ENCODE results near the gene CLCN2. TPM values are rescaled to one million over a fixed set of nuclear protein-coding genes. Genes with fewer than 3 reads are reported as not detected.
A peak's percentile ranks its signal among the peaks of the same experiment; 100 is the strongest.

The CLCN2 gene
- total RNA-seq, 1 donor from 2014 or later, result 9.0 TPM

GRCh38 chr3:184378651-184379357, 17.4 kb upstream of the CLCN2 start:
- no peak overlapping the region for H3K4me2 ChIP-seq (ENCODE audit: low read length)
- TF ChIP-seq EZH2 (IDR thresholded peaks at IDR 0.05; ENCODE audit: insufficient read depth, low read length) (no peak), CTCF (IDR thresholded peaks at IDR 0.05; ENCODE audit: insufficient read depth, low read depth, low read length) (no peak)

GRCh38 chr3:184377882-184378445, 16.6 kb upstream of the CLCN2 start, which contains the start of gene THPO:
THPO (minus strand) TSS chr3:184378207; CDS start chr3:184376259, 1,948 bp downstream.
- Mint-ChIP-seq H3K27ac (ENCODE audit: unreplicated experiment) (peak within 1 kb of the TSS; percentile 62), H3K4me3 (ENCODE audit: unreplicated experiment) (peak within 1 kb of the TSS; percentile 80), H3K9me3 (ENCODE audit: unreplicated experiment) (no peaks in the 10 kb centered on the region), H3K27me3 (ENCODE audit: low read depth, unreplicated experiment) (peaks cover 48% of the 10 kb centered on the region), H3K4me1 (ENCODE audit: low read depth, unreplicated experiment) (peaks cover 24% of the 10 kb centered on the region), H3K36me3 (ENCODE audit: low read depth, unreplicated experiment) (peaks cover 4% of the 10 kb centered on the region)
- Histone ChIP-seq H3K4me2 (ENCODE audit: low read length) (no peak within 1 kb of the TSS), H3K79me2 (ENCODE audit: insufficient read depth, low read length) (no peaks in the 10 kb centered on the region), H4K20me1 (ENCODE audit: insufficient read depth, low read length) (no peaks in the 10 kb centered on the region), H3K4me3 (ENCODE audit: insufficient read depth, low read depth, low read length) (no peak within 1 kb of the TSS), H3K27me3 (ENCODE audit: insufficient read depth, low read length) (peaks cover 50% of the 10 kb centered on the region), H3K9ac (ENCODE audit: low read length) (no peak within 1 kb of the TSS), H3K36me3 (ENCODE audit: insufficient read depth, low read length) (no peaks in the 10 kb centered on the region), H2AFZ (ENCODE audit: low read depth, low read length) (no peak within 1 kb of the TSS), H3K4me1 (ENCODE audit: insufficient read depth, low read length) (peaks cover 9% of the 10 kb centered on the region), H3K27ac (ENCODE audit: low read depth, low read length) (no peak within 1 kb of the TSS), H3K9me3 (ENCODE audit: insufficient read depth, low read depth, low read length) (no peaks in the 10 kb centered on the region)
- DNase-seq (ENCODE audit: low read depth) (no peak), FAIRE-seq (no peak)
- TF ChIP-seq EZH2 (IDR thresholded peaks at IDR 0.05; ENCODE audit: insufficient read depth, low read length) (no peak), CTCF (IDR thresholded peaks at IDR 0.05; ENCODE audit: insufficient read depth, low read depth, low read length) (no peak)

More at GRCh38 chr3:184378651-184379357, 17.4 kb upstream of the CLCN2 start:
- peak overlapping the region; percentile 80 for H3K4me3 Mint-ChIP-seq (ENCODE audit: unreplicated experiment)
- no peak overlapping the region for H3K4me3 ChIP-seq (ENCODE audit: insufficient read depth, low read depth, low read length)
- no peaks in the 10 kb centered on the region for H4K20me1 ChIP-seq (ENCODE audit: insufficient read depth, low read length)
- H3K9me3 Mint-ChIP-seq (ENCODE audit: unreplicated experiment), result no peaks in the 10 kb centered on the region
- peaks cover 50% of the 10 kb centered on the region for H3K27me3 ChIP-seq (ENCODE audit: insufficient read depth, low read length)
- peaks cover 4% of the 10 kb centered on the region for H3K36me3 Mint-ChIP-seq (ENCODE audit: low read depth, unreplicated experiment)
- no peak overlapping the region for H3K9ac ChIP-seq (ENCODE audit: low read length)
- H3K9me3 ChIP-seq (ENCODE audit: insufficient read depth, low read depth, low read length), result no peaks in the 10 kb centered on the region
- peak overlapping the region; percentile 50 for H3K27ac Mint-ChIP-seq (ENCODE audit: unreplicated experiment)
- peaks cover 18% of the 10 kb centered on the region for H3K4me1 Mint-ChIP-seq (ENCODE audit: low read depth, unreplicated experiment)
- peaks cover 54% of the 10 kb centered on the region for H3K27me3 Mint-ChIP-seq (ENCODE audit: low read depth, unreplicated experiment)
- H2AFZ ChIP-seq (ENCODE audit: low read depth, low read length), result no peak overlapping the region
- FAIRE-seq, result no peak
- no peak overlapping the region for H3K27ac ChIP-seq (ENCODE audit: low read depth, low read length)
- no peaks in the 10 kb centered on the region for H3K36me3 ChIP-seq (ENCODE audit: insufficient read depth, low read length)
- peaks cover 5% of the 10 kb centered on the region for H3K4me1 ChIP-seq (ENCODE audit: insufficient read depth, low read length)
- no peaks in the 10 kb centered on the region for H3K79me2 ChIP-seq (ENCODE audit: insufficient read depth, low read length)
- no peak for DNase-seq (ENCODE audit: low read depth)

GRCh38 chr3:184377374-184377773, 16.0 kb upstream of the CLCN2 start:
- Histone ChIP-seq H3K9ac (ENCODE audit: low read length) (no peak overlapping the region), H3K79me2 (ENCODE audit: insufficient read depth, low read length) (no peaks in the 10 kb centered on the region), H3K4me1 (ENCODE audit: insufficient read depth, low read length) (peaks cover 9% of the 10 kb centered on the region), H3K4me3 (ENCODE audit: insufficient read depth, low read depth, low read length) (no peak overlapping the region), H3K27me3 (ENCODE audit: insufficient read depth, low read length) (peaks cover 50% of the 10 kb centered on the region), H3K36me3 (ENCODE audit: insufficient read depth, low read length) (no peaks in the 10 kb centered on the region), H2AFZ (ENCODE audit: low read depth, low read length) (no peak overlapping the region), H4K20me1 (ENCODE audit: insufficient read depth, low read length) (no peaks in the 10 kb centered on the region), H3K9me3 (ENCODE audit: insufficient read depth, low read depth, low read length) (no peaks in the 10 kb centered on the region), H3K27ac (ENCODE audit: low read depth, low read length) (no peak overlapping the region), H3K4me2 (ENCODE audit: low read length) (no peak overlapping the region)
- FAIRE-seq (no peak), DNase-seq (ENCODE audit: low read depth) (no peak)
- Mint-ChIP-seq H3K4me3 (ENCODE audit: unreplicated experiment) (no peak overlapping the region), H3K4me1 (ENCODE audit: low read depth, unreplicated experiment) (peaks cover 25% of the 10 kb centered on the region), H3K9me3 (ENCODE audit: unreplicated experiment) (no peaks in the 10 kb centered on the region), H3K27me3 (ENCODE audit: low read depth, unreplicated experiment) (peaks cover 44% of the 10 kb centered on the region), H3K36me3 (ENCODE audit: low read depth, unreplicated experiment) (peaks cover 4% of the 10 kb centered on the region), H3K27ac (ENCODE audit: unreplicated experiment) (no peak overlapping the region)
- no peak for TF ChIP-seq EZH2 (IDR thresholded peaks at IDR 0.05; ENCODE audit: insufficient read depth, low read length)
- no peak for TF ChIP-seq CTCF (IDR thresholded peaks at IDR 0.05; ENCODE audit: insufficient read depth, low read depth, low read length)

Measured in astrocyte (in vitro differentiated cells and primary cell).